ENCODE data around the gene HOXB9.
A peak's percentile ranks its signal among the peaks of the same experiment; 100 is the strongest.

The HOXB9 gene

DNA sequence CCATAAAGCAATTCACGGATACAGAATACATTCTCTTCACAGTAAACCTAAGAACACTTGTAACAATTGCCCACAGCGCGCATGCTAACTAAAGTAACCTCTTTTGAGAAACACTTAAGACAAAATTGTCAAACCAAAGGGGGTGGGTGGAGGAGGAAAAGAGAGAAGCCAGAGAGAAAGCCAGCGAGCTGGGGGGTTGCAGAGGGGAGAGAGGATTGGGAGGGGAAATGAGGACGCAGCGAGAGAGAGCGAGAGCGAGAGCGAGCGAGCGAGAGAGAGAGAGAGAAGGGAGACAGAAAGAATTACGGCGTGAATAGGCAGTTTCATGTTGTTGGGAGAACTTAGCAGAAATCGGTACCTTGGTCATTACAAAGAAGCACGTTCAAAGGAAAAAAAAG lies 13.7 kb downstream of the HOXB9 start:
- TF ChIP-seq, protein P1, sequence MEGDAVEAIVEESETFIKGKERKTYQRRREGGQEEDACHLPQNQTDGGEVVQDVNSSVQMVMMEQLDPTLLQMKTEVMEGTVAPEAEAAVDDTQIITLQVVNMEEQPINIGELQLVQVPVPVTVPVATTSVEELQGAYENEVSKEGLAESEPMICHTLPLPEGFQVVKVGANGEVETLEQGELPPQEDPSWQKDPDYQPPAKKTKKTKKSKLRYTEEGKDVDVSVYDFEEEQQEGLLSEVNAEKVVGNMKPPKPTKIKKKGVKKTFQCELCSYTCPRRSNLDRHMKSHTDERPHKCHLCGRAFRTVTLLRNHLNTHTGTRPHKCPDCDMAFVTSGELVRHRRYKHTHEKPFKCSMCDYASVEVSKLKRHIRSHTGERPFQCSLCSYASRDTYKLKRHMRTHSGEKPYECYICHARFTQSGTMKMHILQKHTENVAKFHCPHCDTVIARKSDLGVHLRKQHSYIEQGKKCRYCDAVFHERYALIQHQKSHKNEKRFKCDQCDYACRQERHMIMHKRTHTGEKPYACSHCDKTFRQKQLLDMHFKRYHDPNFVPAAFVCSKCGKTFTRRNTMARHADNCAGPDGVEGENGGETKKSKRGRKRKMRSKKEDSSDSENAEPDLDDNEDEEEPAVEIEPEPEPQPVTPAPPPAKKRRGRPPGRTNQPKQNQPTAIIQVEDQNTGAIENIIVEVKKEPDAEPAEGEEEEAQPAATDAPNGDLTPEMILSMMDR (conservative IDR thresholded peaks at IDR 0.05; ENCODE audit: low read length) = no peak
- no peak for DNase-seq (ENCODE audit: low read depth)
- peak overlapping the region; percentile 67 for H3K4me3 ChIP-seq (ENCODE audit: low read length)

DNA sequence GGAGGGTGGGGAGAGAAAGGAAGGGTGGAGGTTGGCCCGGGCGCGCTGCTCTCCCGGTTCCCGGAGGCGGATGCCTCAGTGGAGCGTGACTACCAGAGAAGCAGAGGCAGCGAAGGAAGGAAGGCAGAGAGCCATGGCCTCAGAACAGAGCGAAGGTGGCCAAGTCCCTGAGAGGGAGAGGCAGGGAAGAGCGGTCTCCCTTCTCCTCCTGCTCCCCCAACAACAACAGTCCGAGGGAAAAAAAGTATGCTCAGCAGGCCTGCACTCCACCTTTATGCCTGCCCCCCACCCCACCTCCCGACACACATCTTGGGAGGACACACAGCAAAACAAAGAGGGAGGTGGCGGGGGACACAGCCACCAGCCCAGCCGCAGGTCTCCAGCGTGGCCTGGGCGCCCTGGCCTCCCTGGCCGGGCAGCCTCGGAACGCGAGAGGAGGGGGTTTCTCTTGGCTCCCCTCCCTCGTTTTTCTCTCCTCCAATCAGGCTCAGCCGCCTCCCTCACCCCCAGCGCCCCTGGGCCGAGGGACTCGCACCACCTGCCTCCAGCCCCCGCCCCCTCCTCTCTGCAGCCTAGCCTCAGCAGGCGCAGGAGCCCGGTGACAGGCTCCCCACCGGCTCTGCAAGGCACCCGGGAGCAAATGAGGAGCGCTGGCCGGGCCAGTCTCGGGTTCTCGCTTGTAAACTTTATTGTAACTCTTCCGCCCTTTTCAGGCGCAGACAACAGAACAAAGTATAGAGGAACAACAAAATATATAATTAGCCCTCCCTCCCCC lies 14.3 kb downstream of the HOXB9 start:
- peak overlapping the region; percentile 67 for H3K4me3 ChIP-seq (ENCODE audit: low read length)
- no peak for DNase-seq (ENCODE audit: low read depth)
- TF ChIP-seq, protein P1 (conservative IDR thresholded peaks at IDR 0.05; ENCODE audit: low read length) = no peak

GRCh38 chr17:48611213-48611612 lies 14.9 kb downstream of the HOXB9 start:
- peak overlapping the region; percentile 67 for H3K4me3 ChIP-seq (ENCODE audit: low read length)
- DNase-seq (ENCODE audit: low read depth) = no peak
- TF ChIP-seq, protein P1 (conservative IDR thresholded peaks at IDR 0.05; ENCODE audit: low read length) = no peak

- TF ChIP-seq, protein P1 (conservative IDR thresholded peaks at IDR 0.05; ENCODE audit: low read length) = no peak
- peak within 1 kb of the TSS; percentile 67 for H3K4me3 ChIP-seq (ENCODE audit: low read length)
- peak; percentile 64 for DNase-seq (ENCODE audit: low read depth)
Measured at GRCh38 chr17:48610282-48611211, 15.6 kb downstream of the HOXB9 start, which contains the start of gene HOXB7. TSS of gene HOXB7 (minus strand) at chr17:48611017. CDS start at chr17:48610918, 99 bp downstream.

DNA sequence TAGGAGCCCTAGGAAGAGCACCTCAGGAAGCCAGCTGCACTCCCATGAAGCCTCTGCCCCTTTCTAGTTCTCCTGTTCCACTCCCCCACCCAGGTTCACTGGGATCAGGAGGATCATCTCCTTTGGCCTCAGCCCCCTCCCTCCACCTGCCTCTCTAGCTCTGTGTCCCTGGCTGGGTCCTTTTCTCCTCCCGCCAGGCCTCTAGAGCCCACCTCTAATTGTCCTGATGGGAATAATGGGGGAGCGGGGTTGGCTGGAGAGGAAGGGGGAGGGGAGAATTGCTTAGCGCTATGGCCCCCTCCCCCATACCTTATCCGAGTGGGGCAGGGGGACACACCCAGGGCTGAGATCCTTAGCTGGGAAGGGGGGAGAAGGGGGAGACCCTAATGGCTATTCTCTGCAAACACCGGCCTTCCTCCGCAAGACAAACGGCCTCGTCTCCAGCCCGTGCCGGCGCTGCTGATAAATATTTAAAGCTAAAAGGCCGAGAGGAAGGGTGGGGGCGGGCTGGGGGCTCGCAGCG lies 16.3 kb downstream of the HOXB9 start:
- H3K4me3 ChIP-seq (ENCODE audit: low read length) = peak overlapping the region; percentile 67
- TF ChIP-seq, protein P1 (conservative IDR thresholded peaks at IDR 0.05; ENCODE audit: low read length) = no peak
- DNase-seq (ENCODE audit: low read depth) = no peak

- peak overlapping the region; percentile 67 for H3K4me3 ChIP-seq (ENCODE audit: low read length)
- TF ChIP-seq, protein P1 (conservative IDR thresholded peaks at IDR 0.05; ENCODE audit: low read length) = no peak
Measured at GRCh38 chr17:48609033-48609432, 17.1 kb downstream of the HOXB9 start.

More at GRCh38 chr17:48609033-48609432, 17.1 kb downstream of the HOXB9 start:
- no peak for DNase-seq (ENCODE audit: low read depth)

All from AG10803 (cell line).